Measurements from ENCODE around the gene SYTL2.
"Not testable (repeated sequence)": the region's sequence is repeated elsewhere in the genome, so short reads cannot be mapped to it uniquely, and the experiment has no call there.

The SYTL2 gene, protein sequence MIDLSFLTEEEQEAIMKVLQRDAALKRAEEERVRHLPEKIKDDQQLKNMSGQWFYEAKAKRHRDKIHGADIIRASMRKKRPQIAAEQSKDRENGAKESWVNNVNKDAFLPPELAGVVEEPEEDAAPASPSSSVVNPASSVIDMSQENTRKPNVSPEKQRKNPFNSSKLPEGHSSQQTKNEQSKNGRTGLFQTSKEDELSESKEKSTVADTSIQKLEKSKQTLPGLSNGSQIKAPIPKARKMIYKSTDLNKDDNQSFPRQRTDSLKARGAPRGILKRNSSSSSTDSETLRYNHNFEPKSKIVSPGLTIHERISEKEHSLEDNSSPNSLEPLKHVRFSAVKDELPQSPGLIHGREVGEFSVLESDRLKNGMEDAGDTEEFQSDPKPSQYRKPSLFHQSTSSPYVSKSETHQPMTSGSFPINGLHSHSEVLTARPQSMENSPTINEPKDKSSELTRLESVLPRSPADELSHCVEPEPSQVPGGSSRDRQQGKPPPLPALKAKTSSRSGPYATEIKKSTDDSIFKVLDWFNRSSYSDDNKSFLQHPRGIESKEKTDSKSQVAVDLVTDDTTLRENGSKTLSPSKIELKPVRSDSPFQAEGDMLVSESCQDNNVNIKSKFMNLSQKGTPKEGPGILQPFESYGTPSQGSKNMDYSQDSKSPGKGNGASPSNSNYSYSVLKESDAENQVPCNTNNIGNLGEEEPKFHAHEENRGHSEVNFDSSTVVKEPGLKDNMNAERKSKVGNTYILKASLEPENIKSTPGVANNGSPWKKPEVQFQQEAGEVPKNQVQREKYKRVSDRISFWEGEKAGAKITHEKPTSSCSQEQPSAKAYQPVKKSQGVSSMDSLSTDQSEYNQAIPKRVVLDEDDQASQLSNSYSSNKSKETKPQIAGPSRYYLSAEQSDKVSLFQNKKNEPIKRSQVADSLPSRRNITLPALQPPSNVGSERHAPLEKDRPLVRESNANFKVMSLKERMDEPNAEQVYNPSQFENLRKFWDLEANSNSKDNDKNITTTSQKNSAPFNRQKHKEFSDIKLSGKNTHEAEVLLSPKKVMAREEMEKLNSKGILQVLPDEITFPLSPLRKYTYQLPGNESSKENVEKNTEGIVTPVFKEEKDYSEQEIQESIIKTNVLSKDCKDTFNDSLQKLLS (N-terminal part only)

DNA sequence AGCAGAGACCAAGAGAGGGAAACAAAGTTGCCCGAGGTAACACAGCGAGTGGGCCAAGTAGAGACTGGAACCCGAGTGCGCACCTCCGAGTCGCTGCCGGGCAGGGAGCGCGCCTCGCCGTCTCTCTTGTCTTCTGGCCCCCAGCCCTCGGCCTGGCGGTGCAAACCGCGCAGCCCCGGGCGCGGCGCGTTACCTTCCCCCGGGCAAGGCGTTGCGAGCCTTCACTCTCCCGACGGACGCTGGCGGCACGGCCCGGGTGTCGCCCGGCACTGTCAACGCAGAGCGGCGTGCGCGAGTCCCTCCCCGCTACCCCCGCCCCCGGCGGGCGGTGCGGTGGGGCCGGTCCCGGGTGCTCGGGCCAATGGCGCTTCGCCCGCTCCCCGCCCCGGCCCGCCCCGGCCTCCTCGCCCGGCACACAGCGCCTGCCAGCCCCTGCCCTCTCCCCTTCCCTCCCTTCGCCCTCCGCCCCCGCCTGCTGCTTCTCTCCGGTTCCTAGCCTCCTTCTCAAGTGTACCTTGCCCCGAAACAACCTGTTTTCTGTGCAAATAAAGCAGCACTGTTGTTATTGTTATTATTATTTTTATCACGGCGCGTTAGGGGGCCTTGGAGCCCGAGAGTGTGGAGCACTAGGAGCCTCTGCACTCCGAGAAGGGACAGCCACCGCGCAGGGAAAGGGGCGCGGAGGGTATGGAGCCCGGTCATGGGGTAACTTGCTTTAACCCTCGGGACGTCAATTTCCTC, at the start of gene SYTL2:
TSS of gene SYTL2 (minus strand) at position 271 of the 741 bp plus-strand sequence. CDS start 53,416 bp downstream, outside the sequence.
- H3K4me3 ChIP-seq (ENCODE audit: control insufficient read depth, low read depth, low read length) = peak within 1 kb of the TSS; percentile 35
- TF ChIP-seq, protein P1, sequence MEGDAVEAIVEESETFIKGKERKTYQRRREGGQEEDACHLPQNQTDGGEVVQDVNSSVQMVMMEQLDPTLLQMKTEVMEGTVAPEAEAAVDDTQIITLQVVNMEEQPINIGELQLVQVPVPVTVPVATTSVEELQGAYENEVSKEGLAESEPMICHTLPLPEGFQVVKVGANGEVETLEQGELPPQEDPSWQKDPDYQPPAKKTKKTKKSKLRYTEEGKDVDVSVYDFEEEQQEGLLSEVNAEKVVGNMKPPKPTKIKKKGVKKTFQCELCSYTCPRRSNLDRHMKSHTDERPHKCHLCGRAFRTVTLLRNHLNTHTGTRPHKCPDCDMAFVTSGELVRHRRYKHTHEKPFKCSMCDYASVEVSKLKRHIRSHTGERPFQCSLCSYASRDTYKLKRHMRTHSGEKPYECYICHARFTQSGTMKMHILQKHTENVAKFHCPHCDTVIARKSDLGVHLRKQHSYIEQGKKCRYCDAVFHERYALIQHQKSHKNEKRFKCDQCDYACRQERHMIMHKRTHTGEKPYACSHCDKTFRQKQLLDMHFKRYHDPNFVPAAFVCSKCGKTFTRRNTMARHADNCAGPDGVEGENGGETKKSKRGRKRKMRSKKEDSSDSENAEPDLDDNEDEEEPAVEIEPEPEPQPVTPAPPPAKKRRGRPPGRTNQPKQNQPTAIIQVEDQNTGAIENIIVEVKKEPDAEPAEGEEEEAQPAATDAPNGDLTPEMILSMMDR (IDR thresholded peaks at IDR 0.05; ENCODE audit: control insufficient read depth, insufficient read depth, low read depth, low read length, missing control alignments) = no peak
- DNase-seq (ENCODE audit: low read depth) = no peak

DNA sequence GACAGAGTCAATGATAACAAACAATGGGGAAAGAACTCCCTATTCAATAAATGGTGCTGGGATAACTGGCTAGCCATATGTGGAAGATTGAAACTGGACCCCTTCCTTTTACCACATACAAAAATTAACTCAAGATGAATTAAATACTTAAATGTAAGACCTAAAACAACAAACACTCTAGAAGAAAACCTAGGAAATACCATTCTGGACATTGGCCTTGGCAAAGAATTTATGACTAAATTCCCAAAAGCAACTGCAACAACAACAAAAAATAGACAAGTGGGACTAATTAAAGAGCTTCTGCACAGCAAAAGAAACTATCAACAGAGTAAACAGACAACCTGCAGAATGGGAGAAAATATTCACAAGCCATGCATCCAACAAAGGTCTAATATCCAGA, 48.6 kb upstream of the SYTL2 start:
- DNase-seq (ENCODE audit: low read depth); H3K4me3 ChIP-seq (ENCODE audit: control insufficient read depth, low read depth, low read length): not testable (repeated sequence)

DNA sequence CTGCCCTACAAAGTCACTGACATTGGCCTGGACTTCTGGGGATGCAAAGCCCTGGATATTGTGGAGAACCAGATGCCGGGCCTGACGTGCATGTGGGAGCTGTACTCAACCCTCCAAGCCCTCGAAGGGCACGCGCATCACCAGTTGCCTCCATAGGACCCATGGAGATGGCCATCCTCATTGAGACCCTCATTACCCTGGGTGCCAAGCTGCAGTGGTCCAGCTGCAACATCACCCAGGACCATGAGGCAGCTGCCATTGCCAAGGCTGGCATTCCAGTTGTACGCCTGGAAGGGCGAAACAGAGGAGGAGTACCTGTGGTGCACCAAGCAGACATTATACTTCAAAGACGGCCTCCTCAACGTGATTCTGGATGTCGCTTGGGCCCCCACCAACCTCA, 46.2 kb upstream of the SYTL2 start:
- no peak overlapping the region for H3K4me3 ChIP-seq (ENCODE audit: control insufficient read depth, low read depth, low read length)
- TF ChIP-seq, protein P1 (IDR thresholded peaks at IDR 0.05; ENCODE audit: control insufficient read depth, insufficient read depth, low read depth, low read length, missing control alignments) = no peak
- no peak for DNase-seq (ENCODE audit: low read depth)

DNA sequence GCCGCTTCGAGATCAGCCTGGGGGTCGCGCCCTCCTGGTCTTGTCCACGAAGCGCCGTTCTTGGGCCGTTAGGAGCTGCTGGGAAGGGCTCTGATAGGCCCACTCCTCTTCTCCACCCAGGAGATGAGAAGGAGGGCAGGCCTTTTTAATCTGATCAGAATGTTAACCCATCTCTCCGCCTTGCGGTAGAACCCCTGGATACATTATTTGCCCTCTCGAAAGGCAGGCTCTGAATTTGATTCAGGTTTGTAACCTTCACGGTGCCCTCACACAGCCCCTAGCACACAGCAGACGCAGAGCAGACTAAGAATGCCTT, 44.4 kb upstream of the SYTL2 start, which contains the start of gene CCDC83:
TSS of gene CCDC83 (plus strand) at position 43 of the 316 bp plus-strand sequence. CDS start 9,741 bp downstream, outside the sequence.
- TF ChIP-seq, protein P1 (IDR thresholded peaks at IDR 0.05; ENCODE audit: control insufficient read depth, insufficient read depth, low read depth, low read length, missing control alignments) = no peak
- H3K4me3 ChIP-seq (ENCODE audit: control insufficient read depth, low read depth, low read length) = peak within 1 kb of the TSS; percentile 73
- DNase-seq (ENCODE audit: low read depth) = no peak

DNA sequence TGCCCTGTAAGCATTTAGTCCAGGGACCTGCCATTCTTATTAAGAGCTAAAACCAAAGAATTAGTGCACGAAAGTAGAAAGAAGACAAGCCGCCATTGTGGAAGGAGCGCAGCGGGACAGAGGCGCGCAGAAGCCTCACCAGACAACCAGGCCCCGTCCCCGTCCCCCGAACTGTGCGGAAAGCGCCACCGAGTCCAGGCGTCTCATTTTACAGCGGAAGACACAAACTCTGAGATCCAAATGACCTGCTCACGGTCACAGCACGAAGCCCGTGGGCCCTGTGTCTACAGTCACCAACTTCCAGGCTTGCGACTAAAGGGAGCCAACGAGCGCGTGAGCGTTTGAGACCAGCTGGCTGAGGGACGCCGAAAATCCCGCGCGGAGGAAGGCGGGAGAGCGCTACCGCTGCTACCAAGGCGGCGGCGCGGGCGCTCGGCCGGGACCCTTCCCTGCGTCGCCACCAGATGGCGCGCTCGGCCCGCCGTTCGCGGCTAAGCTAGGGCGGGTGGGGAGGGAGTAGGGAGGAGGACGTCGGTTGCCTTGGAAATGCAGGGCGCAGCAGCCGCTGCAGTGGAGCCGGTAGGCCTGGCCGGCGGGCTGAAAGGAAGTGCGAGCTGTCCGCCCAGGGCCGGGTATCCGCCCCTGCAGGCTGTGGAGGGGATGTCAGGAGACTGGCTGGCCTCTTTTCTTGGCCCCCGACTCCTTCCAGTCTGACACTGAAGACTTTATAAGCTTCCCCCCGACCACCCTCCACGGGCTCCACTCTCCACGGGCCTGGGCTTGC, 43.8 kb upstream of the SYTL2 start:
- DNase-seq (ENCODE audit: low read depth) = peak; percentile 62
- peak overlapping the region; percentile 73 for H3K4me3 ChIP-seq (ENCODE audit: control insufficient read depth, low read depth, low read length)
- TF ChIP-seq, protein P1 (IDR thresholded peaks at IDR 0.05; ENCODE audit: control insufficient read depth, insufficient read depth, low read depth, low read length, missing control alignments) = peak; percentile 57

DNA sequence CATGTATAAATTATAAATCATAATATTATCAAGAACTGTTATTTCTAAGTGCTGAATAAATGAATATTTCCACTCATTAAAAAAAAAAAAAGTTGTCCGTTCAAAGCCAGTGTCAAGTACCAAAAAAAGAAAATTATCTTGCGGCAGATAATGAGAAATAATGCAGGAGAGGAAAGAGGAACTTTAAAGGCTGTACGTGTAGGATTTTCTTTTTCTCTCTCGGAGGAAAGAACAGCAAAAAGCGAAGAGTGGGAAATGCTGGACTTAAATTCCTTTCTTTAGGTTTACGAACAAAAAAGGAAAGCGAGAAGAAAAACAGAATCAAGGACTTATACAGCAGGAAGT, 43.2 kb upstream of the SYTL2 start:
- TF ChIP-seq, protein P1 (IDR thresholded peaks at IDR 0.05; ENCODE audit: control insufficient read depth, insufficient read depth, low read depth, low read length, missing control alignments) = no peak
- peak overlapping the region; percentile 73 for H3K4me3 ChIP-seq (ENCODE audit: control insufficient read depth, low read depth, low read length)
- no peak for DNase-seq (ENCODE audit: low read depth)

DNA sequence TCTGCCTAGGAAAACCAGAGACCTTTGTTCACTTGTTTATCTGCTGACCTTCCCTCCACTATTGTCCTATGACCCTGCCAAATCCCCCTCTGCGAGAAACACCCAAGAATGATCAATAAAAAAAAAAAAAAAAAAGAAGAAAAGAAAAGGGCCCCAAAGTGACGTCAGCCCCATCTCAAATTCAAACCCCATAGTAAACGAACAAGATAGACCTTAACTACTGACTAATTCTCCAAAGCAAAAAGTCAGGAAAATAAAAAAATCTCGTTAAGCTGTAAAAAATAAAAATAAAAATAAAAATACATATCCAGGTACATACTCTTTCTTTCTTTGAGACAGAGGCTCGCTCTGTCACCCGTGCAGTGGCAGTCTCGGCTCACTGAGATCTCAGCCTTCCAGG, 42.6 kb upstream of the SYTL2 start:
- DNase-seq (ENCODE audit: low read depth); H3K4me3 ChIP-seq (ENCODE audit: control insufficient read depth, low read depth, low read length): not testable (repeated sequence)

DNA sequence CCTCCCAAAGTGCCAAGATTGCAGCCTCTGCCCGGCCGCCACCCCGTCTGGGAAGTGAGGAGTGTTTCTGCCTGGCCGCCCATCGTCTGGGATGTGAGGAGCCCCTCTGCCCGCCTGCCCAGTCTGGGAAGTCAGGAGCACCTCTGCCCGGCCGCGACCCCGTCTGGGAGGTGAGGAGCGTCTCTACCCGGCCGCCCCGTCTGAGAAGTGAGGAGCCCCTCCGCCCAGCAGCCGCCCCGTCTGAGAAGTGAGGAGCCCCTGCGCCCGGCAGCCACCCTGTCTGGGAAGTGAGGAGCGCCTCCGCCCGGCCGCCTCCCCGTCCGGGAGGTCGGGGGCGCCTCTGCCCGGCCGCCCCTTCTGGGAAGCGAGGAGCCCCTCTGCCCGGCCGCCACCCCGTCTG, 41.8 kb upstream of the SYTL2 start:
- not testable (repeated sequence) for DNase-seq (ENCODE audit: low read depth); H3K4me3 ChIP-seq (ENCODE audit: control insufficient read depth, low read depth, low read length)
